Stimulated activated naive CD4-positive, alpha-beta T cell (primary cell): ENCODE results near the gene MEOX1.
"Not testable (repeated sequence)": the region's sequence is repeated elsewhere in the genome, so short reads cannot be mapped to it uniquely, and the experiment has no call there.

Source experiments
- DNase-seq, 6 experiments: peaks; one replicate each; lab custom pipeline; 2025; lab: John Stamatoyannopoulos, UW

Gene MEOX1

GRCh38 chr17:43661699-43662412, at the start of gene MEOX1:
MEOX1 (minus strand) TSS chr17:43661922; CDS start chr17:43661534, 388 bp downstream.
- no peak for DNase-seq

- no peak for DNase-seq
Measured at GRCh38 chr17:43710101-43710500, 48.4 kb upstream of the MEOX1 start.

DNA sequence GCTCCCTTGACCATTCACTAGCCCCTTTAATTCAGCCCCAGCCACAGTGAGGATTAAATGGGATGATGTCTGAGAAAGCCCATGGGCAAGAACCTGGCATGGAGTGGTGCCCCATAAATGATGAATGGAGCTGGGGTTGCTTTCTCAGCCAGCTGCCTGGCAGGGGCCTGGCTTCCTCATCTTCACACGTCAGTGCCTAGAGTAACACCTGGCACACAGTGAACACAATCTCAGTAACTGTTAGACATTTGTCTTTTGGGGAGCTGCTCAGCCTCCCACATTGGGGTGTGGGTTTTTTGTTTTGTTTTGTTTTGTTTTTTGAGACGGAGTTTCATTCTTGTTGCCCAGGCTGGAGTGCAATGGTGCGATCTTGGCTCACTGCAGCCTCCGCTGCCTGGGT, 47.5 kb upstream of the MEOX1 start:
- DNase-seq, result no peak

GRCh38 chr17:43707184-43707583, 45.5 kb upstream of the MEOX1 start:
- DNase-seq, result no peak

DNA sequence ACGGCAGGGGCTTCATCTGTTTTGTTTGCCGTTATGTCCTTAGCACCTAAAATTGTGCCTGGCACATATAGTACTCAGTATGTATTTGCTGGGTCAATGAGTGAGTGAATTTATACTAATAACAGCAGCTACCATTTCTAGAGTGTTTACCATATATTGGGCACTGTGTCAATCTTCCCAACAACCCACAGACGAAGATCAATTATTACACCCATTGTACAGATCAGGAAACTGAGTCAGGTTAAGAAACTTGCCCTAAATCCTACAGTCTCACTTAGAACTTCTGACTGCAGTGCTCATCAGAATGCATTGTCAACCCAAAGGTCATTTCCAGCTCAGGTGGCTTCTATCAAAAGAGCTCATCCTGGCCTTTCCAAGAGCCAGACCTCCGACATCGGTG, 44.5 kb upstream of the MEOX1 start:
- DNase-seq, result no peak

GRCh38 chr17:43703630-43704029, 41.9 kb upstream of the MEOX1 start:
- no peak for DNase-seq

GRCh38 chr17:43702637-43703036, 40.9 kb upstream of the MEOX1 start:
- DNase-seq, result no peak

DNA sequence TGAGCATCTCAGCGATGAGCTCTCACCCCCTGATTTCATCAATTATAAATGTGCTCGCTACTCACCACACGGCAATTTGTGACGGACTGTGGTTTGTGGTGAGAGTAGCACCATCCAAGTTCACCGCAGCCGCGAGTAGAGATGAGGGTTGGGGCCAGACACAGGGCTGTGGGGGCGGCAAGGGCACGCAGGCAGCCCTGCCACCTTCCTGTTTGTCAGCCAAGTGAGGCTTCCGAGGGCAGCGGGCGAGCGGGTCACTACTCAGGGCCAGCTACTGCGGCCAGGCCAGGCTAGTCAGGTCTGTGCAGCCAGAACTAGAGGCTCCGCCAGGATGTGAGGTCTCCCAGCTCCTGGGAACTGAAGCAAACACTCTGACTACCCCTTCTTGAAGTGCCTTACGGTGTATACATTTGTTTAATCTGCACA, 39.6 kb upstream of the MEOX1 start:
- DNase-seq, result no peak

- DNase-seq, result no peak
Measured at GRCh38 chr17:43699438-43699756, 37.7 kb upstream of the MEOX1 start.

DNA sequence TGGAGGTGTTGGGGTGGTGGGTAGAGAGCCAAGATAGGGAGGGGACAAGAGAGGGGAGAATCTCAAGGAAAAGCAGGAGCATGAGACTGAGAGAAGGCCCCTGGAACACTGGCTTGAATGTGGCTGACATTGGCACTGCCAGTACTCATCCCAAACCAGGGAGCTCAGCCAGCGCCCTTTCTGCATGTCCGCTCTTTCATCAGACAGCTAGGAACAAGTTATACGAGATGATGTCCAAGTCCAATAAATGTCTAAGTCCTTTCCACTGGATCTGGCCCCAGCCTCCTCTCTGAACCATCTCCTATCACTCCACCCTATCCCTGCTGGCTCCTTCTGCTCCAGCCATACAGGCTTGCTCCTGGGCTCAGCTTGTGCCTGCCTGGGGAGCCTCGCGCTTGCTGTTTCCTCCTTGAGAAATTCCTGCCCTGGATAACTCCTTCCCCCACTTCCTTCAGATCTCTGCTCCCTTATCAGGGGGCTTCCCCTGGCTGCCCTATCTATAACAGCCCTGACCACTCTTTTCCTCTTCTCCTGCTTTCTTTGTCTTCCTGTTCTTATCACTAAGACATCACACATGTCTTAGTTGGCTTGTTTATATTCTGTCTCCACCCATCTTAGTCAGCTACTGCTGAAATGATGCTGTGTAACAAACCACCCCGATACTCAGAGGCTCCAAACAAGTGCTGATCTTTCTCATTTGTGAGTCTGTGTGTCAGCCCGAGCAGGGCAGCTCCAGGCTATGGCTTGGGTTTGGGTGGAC, 37.1 kb upstream of the MEOX1 start:
- DNase-seq, result peak in 1 of 6 experiments; percentile 8

- no peak for DNase-seq
Measured at GRCh38 chr17:43697937-43698336, 36.2 kb upstream of the MEOX1 start.

- no peak for DNase-seq
Measured at GRCh38 chr17:43696891-43697290, 35.2 kb upstream of the MEOX1 start.

- no peak for DNase-seq
Measured at GRCh38 chr17:43695970-43696865, 34.5 kb upstream of the MEOX1 start.

DNA sequence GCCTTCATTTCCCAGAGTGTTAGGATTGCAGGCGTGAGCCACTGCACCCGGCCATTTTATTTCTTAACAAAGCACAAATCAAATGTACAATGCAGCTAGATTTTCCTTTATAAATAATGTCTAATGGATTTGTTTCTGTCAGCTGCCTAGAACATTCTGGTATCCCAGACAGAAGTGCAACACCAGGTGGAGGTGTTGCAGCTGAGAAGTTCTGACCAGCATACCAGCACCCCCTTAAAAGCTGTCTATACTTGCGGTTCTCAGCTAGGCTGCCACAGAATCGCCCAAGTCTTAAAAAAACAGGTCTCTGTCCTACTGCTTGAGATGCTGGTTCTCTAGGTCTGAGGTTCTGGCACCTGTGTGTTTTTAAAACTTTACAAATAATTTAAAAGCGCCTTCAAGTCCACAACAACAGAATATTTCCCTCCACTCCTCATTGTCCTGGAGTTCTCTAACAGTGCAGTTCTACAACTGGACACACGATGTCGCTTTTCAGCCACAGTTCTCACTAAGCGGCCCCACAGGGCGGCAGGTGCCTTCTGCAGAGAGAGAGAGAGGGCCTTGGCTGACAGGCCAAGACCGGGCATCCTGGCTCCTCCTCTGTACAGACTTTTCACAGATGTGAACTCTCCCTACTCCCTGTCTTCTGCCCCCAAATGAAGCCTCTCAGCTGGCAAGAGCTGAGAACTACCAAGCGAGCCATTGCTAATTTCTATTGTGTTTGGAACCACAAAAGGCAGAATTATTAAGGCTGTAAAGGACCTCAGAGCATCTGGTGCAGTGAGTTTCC, 32.6 kb upstream of the MEOX1 start:
- peak; percentile 40 to 76 (median 61) for DNase-seq

GRCh38 chr17:43691317-43691693, 29.6 kb upstream of the MEOX1 start:
- DNase-seq, result no peak

DNA sequence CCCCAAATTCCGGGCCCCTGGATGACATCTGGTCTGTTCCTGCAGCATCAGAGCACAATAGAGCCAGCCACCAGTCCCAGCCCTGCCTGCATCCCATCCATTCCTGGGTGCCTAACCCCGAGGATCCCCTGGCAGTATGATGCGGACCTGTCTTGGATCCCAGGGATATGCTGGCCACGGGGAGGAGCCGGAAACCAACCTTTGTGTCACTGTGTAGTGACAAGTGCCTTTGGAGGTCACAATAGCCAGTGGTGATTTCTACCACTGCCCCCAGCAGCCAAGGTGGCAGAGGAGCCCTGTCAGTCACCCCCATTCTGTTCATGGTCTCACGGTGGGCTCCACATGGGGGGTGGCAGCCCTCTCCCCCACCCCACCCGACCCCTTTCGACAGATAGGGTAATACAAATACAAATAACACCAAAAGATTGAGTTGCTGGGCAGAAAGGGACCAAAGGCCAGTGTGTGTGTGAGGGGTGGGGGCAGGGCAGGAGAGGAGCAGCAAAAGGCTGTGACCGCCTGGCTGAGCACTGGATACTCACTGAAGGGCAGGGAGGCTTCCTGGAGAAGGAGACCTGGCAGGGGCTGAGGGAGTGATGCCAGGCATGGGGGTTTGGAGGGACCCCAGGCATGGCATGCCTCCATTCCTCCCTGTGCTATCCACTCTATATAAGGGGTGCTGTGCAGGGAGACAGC, 29.0 kb upstream of the MEOX1 start:
- DNase-seq, result no peak

DNA sequence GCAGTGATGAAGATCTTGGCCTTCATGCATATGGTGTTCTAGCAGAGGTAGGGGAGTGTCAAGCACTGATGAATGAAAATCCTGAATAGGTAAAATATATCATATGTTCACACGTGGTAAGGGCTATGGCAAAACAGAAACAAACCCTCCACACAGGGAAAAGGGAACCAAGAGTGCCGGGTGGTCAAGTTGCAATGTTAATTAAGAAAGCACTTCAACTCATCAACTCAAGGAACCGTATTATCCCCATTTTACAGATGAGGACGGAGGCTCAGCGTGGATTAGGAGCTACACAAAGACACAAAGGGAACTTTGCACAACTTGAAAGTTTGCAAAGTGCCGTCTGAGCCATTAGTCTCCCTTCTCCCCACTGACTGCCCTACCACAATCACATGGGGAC, 28.1 kb upstream of the MEOX1 start:
- DNase-seq, result no peak

DNA sequence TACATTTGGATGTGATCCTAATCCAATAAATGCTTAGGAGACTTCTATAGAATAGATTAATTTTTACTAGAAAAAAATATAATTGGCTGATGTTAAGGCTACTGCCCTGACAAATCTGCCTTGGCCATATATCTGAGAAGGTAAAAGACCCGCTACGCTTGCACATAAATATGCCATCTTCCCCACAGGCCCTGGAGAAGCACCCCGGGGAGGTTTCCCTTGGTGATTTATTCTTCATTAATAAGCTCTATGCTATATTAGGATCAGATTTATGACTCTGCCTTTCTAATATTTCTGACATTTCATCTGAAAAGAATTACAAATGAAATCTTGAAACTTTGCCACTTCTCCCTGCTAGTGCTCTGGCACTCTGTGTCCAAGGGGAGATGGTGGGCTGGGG, 27.4 kb upstream of the MEOX1 start:
- DNase-seq, result no peak

DNA sequence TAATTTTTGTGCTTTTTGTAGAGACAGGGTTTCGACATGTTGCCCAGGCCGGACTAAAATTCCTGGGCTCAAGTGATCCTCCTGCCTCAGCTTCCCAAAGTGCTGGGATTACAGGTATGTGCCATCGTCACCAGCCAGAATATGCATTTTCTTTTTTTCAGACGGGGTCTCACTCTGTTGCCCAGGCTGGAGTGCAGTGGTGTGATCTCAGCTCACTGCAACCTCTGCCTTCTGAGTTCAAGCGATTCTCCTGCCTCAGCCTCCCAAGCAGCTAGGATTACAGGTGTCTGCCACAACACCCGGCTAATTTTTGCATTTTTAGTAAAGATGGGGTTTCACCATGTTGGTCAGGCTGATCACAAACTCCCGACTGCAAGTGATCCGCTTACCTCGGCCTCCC, 25.2 kb upstream of the MEOX1 start:
- not testable (repeated sequence) for DNase-seq

DNA sequence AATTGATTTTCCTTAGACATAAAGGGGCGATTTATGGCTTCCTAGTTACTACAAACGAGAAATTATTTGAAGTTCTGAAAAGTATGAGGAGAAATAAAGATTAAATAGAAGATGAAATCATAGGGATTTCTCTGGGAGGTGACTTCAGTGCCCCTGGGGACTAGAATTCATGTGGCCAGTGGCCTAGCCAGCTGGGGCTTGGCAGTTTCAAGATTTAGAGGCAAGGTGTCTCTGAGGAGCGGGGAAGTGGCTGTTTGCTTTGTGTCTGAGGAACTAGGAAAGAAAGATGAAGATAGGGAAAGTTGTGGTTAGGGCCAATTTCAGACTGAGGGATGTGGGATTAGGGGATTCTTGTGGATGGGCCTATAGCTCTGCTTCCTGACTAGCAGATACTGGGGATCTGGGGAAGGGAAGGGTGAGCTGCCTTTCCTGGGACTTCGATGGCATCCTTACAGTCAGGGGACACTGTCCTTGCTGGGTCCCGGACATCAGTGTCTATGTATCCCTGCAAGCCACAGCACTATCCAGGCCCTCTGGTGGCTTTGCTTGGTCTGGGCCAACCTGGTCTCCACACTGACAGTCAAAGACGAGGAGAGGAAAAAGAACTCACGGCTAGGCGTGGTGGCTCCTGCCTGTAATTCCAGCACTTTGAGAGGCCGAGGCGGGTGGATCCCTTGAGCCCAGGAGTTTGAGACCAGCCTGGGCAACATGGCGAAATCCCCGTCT, 22.4 kb upstream of the MEOX1 start:
- no peak for DNase-seq

DNA sequence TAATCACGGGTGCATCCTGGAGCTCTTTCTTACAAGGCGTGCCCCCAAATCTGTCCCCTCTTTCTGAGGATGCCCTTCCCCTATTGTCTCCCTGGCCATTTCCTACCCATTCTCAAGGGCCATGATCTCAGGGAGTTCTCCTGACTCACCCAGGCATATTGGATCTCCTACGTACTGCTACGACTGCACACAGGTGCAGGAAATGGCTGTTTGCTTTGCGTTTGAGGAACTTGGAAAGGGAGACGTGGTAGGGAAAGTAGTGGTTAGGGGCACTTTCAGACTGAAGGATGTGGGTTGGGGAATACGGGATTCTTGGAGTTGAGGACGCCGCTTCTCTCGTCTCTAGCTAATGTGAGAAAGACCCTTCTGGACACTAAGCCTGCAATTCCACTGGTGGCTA, 18.7 kb upstream of the MEOX1 start:
- no peak for DNase-seq
